Neutrophil (primary cell): ENCODE measurements around the gene NAV3.
"Not testable (repeated sequence)": the region's sequence is repeated elsewhere in the genome, so short reads cannot be mapped to it uniquely, and the experiment has no call there.

Source experiments
- H3K27ac ChIP-seq: fragments of 200-600 bp; sonication (generic); 2 replicates; pipeline ENCODE4 v1.5.1; 2016; ENCODE audit warnings: mild to moderate bottlenecking, moderate library complexity
- H3K27me3 ChIP-seq: fragments of 200-600 bp; sonication (generic); 2 replicates; pipeline ENCODE4 v1.6.0; 2016; ENCODE audit warnings: mild to moderate bottlenecking
- H3K36me3 ChIP-seq: fragments of 200-600 bp; sonication (generic); 2 replicates; pipeline ENCODE4 v1.5.1; 2017
- H3K4me1 ChIP-seq, 2 experiments: fragments of 200-600 bp in 1 of 2; sonication (generic) in 1 of 2; 1 replicate in 1 of 2; 2 replicates in 1 of 2; pipeline versions ENCODE4 v1.5.1 to v1.6.1; 2013 to 2016; ENCODE audit warnings: low read depth in 1 of 2, low read length in 1 of 2, mild to moderate bottlenecking in 1 of 2, moderate library complexity in 1 of 2; ENCODE audit not compliant: control insufficient read depth in 1 of 2, insufficient read depth in 1 of 2
- H3K4me3 ChIP-seq, 2 experiments: fragments of 200-600 bp in 1 of 2; sonication (generic) in 1 of 2; 1 replicate in 1 of 2; 2 replicates in 1 of 2; pipeline ENCODE4 v1.5.1; 2013 to 2016; ENCODE audit warnings: low read depth in 1 of 2, low read length in 1 of 2, mild to moderate bottlenecking in 1 of 2, moderate library complexity in 1 of 2
- H3K9me3 ChIP-seq: fragments of 200-600 bp; sonication (generic); 2 replicates; pipeline ENCODE4 v1.5.1; 2016
- TF ChIP-seq, protein P1 (sequence below): fragments of 200-600 bp; sonication (generic); IDR thresholded peaks from 2 replicates; pipeline ENCODE4 v1.5.1; 2016; ENCODE audit warnings: antibody characterized with exemption

Gene NAV3

DNA sequence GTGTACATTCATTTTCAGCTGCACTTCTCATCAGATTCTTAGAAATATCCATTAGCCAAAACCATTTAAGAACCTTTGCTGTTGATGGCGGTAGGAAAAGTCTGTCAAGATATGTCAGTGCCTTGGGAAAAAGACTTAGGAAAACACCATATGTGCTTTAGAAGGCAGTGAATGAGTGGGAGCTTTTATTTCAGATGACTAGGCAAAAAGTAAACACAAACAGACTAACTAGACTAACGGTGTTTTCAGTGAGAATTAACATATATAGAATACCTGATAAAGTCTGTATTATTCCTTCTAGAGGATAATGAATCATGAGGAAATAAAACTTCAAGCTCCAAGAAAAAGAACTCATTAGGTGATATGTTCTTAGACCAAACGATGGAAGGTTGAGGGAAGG is 418.9 kb downstream of the NAV3 start:
- TF ChIP-seq, protein P1, sequence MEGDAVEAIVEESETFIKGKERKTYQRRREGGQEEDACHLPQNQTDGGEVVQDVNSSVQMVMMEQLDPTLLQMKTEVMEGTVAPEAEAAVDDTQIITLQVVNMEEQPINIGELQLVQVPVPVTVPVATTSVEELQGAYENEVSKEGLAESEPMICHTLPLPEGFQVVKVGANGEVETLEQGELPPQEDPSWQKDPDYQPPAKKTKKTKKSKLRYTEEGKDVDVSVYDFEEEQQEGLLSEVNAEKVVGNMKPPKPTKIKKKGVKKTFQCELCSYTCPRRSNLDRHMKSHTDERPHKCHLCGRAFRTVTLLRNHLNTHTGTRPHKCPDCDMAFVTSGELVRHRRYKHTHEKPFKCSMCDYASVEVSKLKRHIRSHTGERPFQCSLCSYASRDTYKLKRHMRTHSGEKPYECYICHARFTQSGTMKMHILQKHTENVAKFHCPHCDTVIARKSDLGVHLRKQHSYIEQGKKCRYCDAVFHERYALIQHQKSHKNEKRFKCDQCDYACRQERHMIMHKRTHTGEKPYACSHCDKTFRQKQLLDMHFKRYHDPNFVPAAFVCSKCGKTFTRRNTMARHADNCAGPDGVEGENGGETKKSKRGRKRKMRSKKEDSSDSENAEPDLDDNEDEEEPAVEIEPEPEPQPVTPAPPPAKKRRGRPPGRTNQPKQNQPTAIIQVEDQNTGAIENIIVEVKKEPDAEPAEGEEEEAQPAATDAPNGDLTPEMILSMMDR = no peak
- no peak overlapping the region for H3K27ac ChIP-seq
- H3K27me3 ChIP-seq = no peaks in the 10 kb centered on the region
- no peaks in the 10 kb centered on the region for H3K9me3 ChIP-seq
- no peaks in the 10 kb centered on the region for H3K4me1 ChIP-seq
- no peak overlapping the region for H3K4me3 ChIP-seq
- no peaks in the 10 kb centered on the region for H3K36me3 ChIP-seq

DNA sequence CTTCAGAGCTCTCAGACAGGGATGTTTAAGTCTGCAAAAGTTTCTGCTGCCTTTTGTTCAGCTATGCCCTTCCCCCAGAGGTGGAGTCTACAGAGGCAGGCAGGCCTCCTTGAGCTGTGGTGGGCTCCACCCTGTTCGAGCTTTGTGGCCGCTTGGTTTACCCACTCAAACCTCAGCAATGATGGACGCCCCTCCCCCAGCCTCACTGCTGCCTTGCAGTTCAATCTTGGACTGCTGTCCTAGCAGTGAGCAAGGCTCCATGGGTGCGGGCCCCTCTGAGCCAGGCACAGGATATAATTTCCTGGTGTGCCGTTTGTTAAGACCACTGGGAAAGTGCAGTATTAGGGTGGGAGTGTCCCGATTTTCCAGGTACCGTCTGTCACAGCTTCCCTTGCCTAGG is 427.0 kb downstream of the NAV3 start:
- H3K4me1 ChIP-seq, H3K4me3 ChIP-seq, H3K27ac ChIP-seq, H3K9me3 ChIP-seq, H3K36me3 ChIP-seq, H3K27me3 ChIP-seq: not testable (repeated sequence)

DNA sequence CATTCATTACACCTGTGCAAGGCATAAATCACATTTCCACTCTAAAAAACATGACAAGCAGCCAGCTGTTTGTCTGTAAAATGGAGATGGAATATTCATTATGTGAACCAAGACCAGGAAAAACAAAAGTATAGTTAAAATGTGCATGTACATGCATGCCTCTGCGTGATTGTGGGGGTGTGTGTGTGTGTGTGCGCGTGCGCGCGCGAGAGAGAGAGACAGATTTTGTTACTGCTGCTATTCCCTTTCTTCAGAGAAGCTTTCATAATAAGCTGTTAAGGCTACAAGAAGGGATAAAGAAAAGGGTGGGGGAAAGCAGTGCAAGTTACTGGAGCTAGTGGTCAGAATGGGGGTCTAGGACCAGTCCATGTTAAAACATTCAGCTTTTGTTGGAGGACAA is 430.3 kb downstream of the NAV3 start:
- Histone ChIP-seq H3K4me1 (no peaks in the 10 kb centered on the region), H3K27ac (no peak overlapping the region), H3K36me3 (no peaks in the 10 kb centered on the region), H3K4me3 (no peak overlapping the region), H3K27me3 (no peaks in the 10 kb centered on the region), H3K9me3 (no peaks in the 10 kb centered on the region)
- TF ChIP-seq, protein P1 = no peak

DNA sequence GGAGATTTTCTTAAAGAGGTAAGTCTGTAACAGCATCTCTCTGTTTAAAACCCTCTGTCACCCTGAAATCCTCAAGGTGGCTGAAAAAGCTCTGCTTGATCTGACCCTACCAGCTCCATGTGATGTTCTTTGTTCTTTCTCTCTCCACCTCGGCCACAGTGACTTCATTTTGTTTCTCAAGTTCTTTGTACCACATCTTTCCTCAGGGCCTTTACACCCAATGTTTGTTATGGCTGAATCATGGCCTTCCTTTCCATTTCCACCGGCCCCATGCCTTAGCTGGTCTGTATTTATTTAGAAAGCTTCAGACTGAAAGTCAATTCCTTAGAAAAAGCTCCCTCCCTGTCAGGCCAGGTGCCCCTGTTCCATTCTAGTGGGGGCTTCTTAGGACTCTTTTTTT is 431.2 kb downstream of the NAV3 start:
- Histone ChIP-seq H3K27me3 (no peaks in the 10 kb centered on the region), H3K27ac (no peak overlapping the region), H3K4me3 (no peak overlapping the region), H3K36me3 (no peaks in the 10 kb centered on the region), H3K9me3 (no peaks in the 10 kb centered on the region), H3K4me1 (no peaks in the 10 kb centered on the region)
- TF ChIP-seq, protein P1 = no peak
